Iris pigment epithelial cell (primary cell): ENCODE measurements around the gene HSD17B11.
"Not testable (repeated sequence)": the region's sequence is repeated elsewhere in the genome, so short reads cannot be mapped to it uniquely, and the experiment has no call there.

Source experiments
- DNase-seq: peaks from one replicate; pipeline ENCODE4 v3.0.0-alpha.2; 2011; ENCODE audit warnings: low read depth

Gene HSD17B11

GRCh38 chr4:87405211-87405820 lies 14.3 kb upstream of the HSD17B11 start:
- DNase-seq: no peak

DNA sequence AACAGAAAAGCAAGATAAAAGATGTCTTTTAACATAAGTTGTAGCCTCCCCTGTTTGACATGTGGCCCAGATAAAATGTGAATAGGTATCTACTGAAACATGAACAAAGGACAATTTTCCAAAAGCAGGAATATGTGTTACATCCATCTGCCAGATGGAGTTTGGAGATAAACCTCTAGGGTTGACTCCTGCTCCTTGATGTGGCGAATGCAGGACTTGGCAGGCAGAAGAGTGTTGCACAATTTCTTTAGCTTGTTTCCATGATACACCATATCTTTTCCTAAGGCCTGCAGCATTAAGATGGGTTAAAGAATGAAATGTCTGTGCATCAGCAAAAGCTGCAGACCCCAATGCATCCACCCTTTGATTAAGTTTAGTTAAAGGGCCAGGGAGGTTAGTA lies 12.7 kb upstream of the HSD17B11 start:
- DNase-seq: peak; percentile 73

DNA sequence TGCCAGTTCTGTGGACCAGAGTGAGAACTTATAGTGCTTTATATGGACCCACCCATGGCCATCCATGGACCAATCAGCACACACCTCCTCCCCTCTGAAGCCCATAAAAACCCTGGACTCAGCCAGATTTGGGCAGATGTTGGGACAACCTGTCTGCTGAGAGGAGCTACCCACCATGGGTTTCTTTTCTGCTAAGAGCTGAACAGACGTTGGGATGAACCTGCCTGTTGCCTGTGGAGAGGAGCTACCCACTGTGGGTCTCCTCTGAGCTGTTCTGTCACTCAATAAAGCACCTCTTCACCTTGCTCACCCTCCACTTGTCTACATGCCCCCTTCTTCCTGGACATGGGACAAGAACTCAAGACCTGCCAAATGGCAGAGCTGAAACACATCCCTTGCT lies 9.0 kb upstream of the HSD17B11 start:
- DNase-seq: no peak

DNA sequence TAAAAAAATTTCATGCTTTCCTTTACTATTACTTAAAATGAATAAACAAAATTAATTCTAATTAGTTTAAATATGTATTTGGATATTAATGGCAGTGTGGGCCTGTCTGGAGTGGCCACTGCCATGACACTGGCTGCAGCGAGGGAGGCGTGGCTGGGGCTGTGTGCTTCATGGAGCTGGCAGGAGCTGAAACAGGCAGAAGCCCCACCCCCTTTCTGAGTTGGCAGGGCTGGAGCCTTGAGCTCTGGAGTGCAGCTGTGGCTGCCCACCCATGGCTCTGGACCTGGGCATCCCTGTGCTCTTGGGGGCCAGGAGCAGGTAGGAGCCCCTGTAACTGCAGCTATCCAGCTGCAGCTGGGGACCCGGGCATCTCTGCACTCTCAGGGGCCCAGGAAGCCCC lies 8.2 kb upstream of the HSD17B11 start:
- DNase-seq: no peak

- not testable (repeated sequence) for DNase-seq
Observed at GRCh38 chr4:87395851-87396250, 4.9 kb upstream of the HSD17B11 start.

DNA sequence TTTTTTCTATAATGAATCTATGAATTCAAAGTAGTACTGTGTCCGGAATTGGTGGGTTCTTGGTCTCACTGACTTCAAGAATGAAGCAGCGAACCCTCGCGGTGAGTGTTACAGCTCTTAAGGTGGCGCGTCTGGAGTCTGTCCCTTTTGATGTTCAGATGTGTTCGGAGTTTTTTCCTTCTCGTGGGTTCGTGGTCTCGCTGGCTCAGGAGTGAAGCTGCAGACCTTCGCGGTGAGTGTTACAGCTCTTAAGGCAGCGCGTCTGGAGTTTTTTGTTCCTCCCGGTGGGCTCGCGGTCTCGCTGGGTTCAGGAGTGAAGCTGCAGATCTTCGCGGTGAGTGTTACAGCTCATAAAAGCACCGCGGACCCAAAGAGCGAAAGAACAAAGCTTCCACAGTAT lies 4.1 kb upstream of the HSD17B11 start:
- not testable (repeated sequence) for DNase-seq

DNA sequence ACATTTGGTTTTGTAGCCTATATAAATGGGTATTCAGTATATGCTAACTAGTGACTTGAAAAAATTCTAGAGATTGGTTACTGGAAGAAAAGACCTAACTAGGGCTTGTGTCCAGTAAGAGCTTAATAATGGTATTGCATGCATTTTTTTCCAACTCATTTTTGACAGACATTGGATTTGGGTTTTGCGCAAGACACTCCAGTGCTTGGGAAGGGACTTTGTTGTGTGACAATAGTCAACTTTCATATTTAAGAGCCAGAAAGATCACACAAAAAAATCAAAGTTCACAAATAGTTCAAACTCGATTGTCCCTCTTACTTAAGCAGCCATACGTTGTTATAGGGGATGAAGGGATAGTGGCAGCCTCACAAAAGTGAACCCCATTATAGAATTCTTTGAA lies 1.2 kb upstream of the HSD17B11 start:
- DNase-seq: no peak

- DNase-seq: peak; percentile 18
Observed at GRCh38 chr4:87391576-87392054, 627 bp upstream of the HSD17B11 start.

DNA sequence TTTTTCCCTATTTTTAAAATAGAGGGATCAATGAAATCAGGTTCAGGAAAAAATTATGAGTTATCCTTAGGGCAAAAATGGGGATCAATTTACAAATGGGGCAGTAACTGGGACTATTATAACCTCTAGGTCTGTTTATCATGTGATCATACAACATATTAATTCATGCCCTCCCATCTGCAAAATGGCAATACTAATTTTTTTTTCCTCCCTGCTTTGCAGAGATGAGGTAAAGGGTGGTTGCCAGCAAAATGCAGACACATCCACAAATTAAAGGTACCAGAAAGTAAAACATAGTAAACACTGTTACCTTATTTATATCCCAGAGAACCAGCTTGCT lies 467 bp downstream of the HSD17B11 start:
- DNase-seq: peak; percentile 14

DNA sequence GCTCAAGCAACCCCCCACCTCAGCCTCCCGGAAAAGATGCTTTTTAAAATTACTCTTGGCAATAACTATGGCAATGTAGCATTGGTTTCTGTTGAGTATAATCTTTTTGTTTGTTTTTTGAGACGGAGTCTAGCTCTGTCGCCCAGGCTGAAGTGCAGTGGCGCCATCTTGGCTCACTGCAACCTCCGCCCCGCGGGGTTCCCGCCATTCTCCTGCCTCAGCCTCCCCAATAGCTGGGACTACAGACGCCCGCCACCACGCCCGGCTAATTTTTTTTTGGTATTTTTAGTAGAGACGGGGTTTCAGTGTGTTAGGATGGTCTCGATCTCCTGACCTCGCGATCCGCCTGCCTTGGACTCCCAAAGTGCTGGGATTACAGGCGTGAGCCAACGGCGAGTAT lies 933 bp downstream of the HSD17B11 start:
- DNase-seq: not testable (repeated sequence)

GRCh38 chr4:87388901-87389300 lies 2.1 kb downstream of the HSD17B11 start:
- peak; percentile 16 for DNase-seq

DNA sequence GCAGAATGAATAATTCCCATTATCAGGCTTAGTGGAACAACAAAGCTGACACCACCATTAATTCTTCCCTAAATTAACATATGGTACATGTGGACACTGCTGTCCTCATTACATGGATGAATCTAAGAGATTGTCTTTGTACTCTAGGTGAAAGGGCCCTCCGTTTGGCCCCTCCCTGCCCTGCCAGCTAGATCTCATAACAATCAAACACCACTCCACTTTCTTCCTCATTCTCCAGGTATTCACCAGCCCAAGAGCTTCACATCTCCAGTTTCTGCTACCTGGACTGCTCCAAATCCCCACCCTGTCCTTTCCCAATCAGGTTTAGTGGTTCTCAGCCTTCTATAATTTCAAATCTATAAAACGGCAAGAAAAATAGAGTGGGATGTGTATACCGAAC lies 3.8 kb downstream of the HSD17B11 start:
- DNase-seq: no peak

DNA sequence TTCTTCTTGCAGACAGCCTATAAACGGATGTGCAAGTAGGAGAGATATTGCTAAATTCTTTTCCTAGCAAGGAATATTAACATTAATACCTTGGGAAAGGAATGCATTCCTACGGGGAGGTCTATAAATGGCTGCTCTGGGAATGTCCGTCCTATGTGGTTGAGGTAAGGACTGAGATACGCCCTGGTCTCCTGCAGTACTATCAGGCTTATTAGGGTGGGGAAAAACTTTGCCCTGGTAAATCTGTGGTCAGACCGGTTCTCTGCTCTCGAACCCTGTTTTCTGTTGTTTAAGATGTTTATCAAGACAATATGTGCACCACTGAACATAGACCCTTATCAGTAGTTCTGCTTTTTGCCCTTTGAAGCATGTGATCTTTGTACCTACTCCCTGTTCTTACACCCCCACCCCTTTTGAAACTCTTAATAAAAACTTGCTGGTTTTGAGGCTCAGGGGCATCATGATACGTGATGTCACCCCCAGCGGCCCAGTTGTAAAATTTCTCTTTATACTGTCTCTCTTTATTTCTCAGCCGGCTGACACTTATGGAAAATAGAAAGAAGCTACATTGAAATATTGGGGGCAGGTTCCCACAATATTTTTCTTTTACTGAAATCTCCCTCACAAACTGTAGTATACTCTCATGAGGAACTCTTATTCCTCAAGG lies 6.4 kb downstream of the HSD17B11 start:
- not testable (repeated sequence) for DNase-seq

DNA sequence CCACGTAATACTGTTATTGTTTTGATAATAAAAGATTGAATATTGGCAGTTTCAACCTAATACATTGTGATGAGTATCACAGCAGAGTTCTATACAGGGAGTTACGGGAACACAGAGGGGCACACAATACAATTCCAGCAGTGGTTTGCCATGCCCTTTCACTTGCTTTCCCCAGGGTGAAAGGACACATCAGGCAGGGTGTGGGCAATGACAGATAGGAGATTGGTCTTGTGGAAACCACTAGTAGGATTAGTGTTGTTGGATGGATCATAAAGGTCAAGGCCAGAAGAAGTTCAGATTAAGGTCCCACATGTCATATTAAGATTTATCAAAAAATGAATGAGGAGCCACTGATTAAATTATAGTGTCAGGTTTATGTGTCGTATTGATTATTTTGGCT lies 8.1 kb downstream of the HSD17B11 start:
- DNase-seq: no peak

- DNase-seq: no peak
Observed at GRCh38 chr4:87382116-87382515, 8.9 kb downstream of the HSD17B11 start.

DNA sequence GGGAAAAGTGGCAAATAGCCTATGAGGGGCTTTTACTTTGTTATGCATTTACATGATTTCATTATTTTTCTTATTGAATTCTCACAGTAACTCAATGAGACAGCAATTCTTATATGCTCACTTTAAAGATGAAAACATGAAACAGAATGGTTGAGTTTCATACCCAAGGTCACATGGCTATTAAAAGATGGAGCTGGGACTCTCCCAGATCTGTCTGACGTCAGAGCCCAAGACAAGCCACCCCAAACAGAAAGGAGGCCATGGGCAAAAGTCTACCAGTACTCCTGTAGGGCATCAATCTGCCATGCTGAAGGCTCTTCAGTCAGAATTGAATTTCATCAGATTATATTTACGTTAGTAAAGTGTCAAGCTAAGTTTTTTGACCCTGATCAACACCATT lies 13.2 kb downstream of the HSD17B11 start:
- no peak for DNase-seq

DNA sequence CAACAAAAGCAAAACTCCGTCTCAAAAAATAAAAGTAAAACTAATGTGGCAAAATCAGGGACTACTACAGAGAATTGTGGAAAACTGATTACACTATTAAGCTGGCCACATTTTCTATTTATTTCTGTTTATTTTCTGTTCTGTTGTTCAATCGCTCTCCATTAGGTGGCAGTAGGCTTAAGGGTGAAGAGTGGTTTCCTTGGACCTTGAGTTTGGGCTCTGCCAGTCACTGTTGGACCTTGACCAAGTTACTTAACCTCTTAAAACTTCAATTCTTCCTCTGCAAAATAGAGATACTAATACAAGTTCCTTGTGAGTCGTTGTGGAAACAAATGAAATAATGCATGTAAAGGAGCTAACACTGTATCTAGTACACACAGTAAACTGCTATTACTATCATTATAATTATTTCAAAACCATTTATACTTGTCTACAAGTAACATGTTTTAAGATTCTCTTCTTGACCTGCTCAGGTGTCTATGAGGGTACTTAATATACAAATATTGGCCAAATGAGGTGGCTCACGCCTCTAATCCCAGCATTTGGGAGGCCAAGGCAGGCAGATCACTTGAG lies 15.2 kb downstream of the HSD17B11 start:
- peak; percentile 88 for DNase-seq

DNA sequence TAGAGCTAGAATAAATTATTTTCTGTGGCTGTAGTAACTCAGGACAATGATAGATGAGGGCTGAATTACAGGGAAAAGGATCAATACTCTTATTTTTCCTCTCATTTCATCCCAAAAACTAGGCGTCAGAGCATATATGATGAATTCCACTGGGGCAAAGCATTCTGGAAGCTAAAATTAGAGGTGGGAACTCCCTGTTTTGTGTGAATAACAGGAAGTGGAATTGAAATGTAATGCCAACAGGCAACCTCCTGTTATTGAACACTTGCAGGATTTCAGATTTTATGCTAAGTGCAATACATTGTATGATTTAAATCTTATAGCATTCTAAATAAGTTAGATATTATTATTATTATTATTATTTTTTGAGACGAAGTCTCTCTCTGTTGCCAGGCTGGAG lies 20.9 kb downstream of the HSD17B11 start:
- no peak for DNase-seq

DNA sequence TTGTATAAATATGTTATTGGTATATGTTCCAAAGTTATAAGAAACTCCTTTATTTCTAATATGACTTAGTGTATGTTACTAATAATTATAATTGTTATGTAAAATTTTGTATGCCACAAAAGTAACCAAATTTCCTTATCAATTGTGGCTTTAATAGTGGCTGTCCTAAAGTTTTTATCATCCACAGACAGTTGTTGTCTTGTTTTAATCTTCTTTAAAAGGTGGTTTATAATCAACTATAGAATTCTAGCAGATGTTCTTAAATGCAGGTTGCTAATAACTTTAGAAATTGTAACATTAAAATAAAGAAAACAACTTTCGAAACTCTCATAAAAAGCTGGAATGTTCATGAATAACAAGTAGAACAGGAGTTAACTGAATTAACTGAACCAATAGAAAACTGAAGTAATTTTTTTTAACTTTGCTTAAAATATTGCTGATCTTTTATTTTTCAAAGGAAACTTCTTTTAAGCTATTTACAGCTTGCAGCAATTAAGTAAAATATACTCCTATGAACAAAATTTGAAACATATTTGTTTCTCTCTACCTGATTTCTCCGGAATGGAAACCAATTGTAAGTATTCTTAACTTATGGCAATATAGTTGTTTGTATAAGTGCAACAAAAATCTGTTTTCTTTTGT lies 24.3 kb downstream of the HSD17B11 start:
- no peak for DNase-seq

DNA sequence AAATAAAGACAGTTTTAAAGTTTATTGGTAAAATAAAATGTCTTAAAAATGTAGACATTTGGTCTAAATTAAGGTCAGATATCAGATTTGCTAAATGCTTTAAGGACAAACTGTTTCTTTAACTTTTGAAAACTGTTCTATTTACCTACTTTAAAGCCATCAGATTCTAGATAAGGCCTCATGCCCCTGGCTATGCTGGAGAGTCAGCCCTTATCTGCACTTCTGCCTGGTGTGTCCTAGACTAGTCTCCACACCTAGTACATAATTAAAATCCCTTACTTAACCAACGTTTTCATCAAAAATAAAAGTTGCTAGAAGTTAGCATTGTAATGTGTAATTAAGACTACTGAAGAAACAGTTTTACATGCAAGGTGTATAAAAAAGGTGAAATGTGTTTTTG lies 25.6 kb downstream of the HSD17B11 start:
- no peak for DNase-seq

DNA sequence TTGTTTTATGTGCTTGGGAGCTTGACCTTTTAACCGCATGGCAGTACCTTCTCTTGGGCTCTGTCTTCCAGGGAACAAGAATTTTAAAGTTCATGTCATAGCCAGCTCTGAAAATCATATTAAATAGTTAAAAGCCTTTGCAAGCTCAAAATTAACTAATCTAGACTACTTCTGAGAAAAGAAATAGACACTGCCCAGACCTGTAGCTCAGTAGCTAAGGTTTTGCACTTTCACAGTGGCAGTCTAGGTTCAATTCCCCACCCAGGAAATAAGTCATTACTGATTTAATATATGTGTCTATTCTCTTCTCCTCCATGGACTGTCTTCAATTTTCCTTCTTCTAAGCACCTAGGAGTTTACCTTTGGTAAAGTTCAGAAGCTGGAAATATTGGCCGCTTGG lies 27.4 kb downstream of the HSD17B11 start:
- DNase-seq: no peak

DNA sequence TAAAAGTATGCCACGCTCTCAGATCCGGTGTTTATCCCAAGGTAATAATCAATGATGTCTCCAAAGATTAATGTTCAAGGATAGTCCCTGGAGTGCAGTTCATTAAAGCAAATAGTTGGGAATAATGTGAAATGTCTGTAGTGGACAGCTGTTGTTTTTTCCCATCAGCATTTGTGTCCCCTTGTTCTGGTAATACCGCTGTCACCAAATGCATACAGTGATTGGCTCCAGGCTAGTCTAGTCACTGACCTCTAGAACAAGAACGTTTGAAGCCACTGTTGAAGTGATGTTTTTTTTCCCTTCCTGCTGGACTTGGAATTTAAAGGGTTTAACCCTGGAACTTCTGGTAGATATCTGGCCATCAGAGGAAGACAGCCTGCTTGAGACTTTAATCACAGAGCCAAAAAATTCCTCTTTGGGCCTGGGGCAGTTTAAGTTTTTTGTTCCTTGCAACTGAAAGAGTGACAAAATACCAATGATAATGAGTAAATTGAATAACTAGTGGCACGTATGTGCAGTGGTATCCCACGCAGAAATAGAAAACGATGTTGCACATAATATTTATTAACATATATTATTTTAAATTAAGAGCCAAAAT lies 30.6 kb downstream of the HSD17B11 start:
- no peak for DNase-seq

GRCh38 chr4:87359258-87359657 lies 31.7 kb downstream of the HSD17B11 start:
- no peak for DNase-seq
